Measurements from ENCODE around the gene CLEC12A. TPM values are rescaled to one million over a fixed set of nuclear protein-coding genes. Genes with fewer than 3 reads are reported as not detected.

CLEC12A gene
- total RNA-seq, 4 donors from 2014 or later: 0.64 to 1.5 TPM; not detected in 2

DNA sequence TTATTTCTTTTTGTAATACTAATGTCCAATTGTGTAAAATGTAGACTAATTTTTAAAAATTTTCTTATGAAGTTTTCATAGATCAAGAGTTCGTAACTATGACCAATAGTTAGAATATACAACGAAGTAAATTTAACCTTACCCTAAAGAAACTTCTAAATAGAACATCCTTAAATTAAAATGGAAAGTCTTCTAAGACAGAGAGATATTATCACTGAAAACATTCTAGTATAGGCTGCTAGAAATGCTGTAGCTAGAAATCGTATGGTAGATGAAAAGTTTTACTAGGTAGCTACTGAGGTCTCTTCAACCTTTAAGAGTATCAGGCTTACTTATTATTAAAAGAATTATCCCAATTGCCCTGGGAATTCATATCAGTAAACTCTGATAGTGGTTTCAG is 40.0 kb upstream of the CLEC12A start:
- no peaks in the 10 kb centered on the region for H3K9me3 ChIP-seq
- TF ChIP-seq, protein P1, sequence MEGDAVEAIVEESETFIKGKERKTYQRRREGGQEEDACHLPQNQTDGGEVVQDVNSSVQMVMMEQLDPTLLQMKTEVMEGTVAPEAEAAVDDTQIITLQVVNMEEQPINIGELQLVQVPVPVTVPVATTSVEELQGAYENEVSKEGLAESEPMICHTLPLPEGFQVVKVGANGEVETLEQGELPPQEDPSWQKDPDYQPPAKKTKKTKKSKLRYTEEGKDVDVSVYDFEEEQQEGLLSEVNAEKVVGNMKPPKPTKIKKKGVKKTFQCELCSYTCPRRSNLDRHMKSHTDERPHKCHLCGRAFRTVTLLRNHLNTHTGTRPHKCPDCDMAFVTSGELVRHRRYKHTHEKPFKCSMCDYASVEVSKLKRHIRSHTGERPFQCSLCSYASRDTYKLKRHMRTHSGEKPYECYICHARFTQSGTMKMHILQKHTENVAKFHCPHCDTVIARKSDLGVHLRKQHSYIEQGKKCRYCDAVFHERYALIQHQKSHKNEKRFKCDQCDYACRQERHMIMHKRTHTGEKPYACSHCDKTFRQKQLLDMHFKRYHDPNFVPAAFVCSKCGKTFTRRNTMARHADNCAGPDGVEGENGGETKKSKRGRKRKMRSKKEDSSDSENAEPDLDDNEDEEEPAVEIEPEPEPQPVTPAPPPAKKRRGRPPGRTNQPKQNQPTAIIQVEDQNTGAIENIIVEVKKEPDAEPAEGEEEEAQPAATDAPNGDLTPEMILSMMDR (IDR thresholded peaks at IDR 0.05): no peak
- TF ChIP-seq POLR2A (IDR thresholded peaks at IDR 0.05): no peak
- H3K4me1 ChIP-seq: peaks cover 0 to 13% (median 0%) of the 10 kb centered on the region in 3 donors
- 81 to 89% methylated on average over 3 of the region's 3 CpGs for WGBS, 2 donors
- H3K27me3 ChIP-seq: no peaks in the 10 kb centered on the region
- no peak overlapping the region for H3K4me3 ChIP-seq
- no peak overlapping the region for H3K27ac ChIP-seq
- no peaks in the 10 kb centered on the region for H3K36me3 ChIP-seq
- intact Hi-C loops (cut with DNase I): no loop called here
- DNase-seq: no peak

DNA sequence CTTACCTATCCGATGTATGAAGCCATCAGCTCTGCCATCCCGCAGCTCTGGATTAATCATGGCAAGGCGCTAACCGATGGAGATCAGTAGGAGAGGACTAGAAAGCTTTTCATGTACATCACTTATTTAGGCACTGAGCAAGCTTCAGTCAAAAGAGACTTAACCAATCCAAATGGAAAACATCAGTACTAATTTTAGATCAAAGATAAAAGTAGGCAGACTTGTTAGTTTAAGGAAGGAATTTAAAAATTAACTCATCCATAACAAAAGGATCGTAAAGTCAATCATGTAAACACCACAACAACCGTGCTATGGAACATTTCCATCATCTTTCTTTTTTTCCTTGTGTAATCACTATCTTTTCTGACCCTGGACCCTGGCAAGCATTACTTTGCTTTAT is 38.9 kb upstream of the CLEC12A start, which contains the start of gene CLEC2A:
TSS of gene CLEC2A (minus strand) at position 101 of the 400 bp plus-strand sequence. CDS start at position 60, 41 bp downstream.
- Histone ChIP-seq H3K4me1 (peaks cover 0 to 13% (median 0%) of the 10 kb centered on the region in 3 donors), H3K27me3 (no peaks in the 10 kb centered on the region), H3K27ac (peak within 1 kb of the TSS in 1 of 4 donors; percentile 26), H3K36me3 (no peaks in the 10 kb centered on the region), H3K4me3 (no peak within 1 kb of the TSS), H3K9me3 (no peaks in the 10 kb centered on the region)
- DNase-seq: no peak
- intact Hi-C loops (cut with DNase I): no loop called here
- TF ChIP-seq, protein P1 (IDR thresholded peaks at IDR 0.05): no peak
- TF ChIP-seq POLR2A (IDR thresholded peaks at IDR 0.05): no peak
- 78 to 84% methylated on average over 6 of the region's 6 CpGs for WGBS, 2 donors

- Histone ChIP-seq H3K4me3 (no peak overlapping the region), H3K27ac (no peak overlapping the region), H3K9me3 (no peaks in the 10 kb centered on the region), H3K27me3 (no peaks in the 10 kb centered on the region), H3K36me3 (no peaks in the 10 kb centered on the region), H3K4me1 (peaks cover 0 to 13% (median 0%) of the 10 kb centered on the region in 3 donors)
- intact Hi-C loops (cut with DNase I): no loop called here
- TF ChIP-seq POLR2A (IDR thresholded peaks at IDR 0.05): no peak
- TF ChIP-seq, protein P1 (IDR thresholded peaks at IDR 0.05): no peak
- 54 to 97% methylated on average over 2 of the region's 2 CpGs for WGBS, 2 donors
- DNase-seq: no peak
Measured at GRCh38 chr12:9933958-9934357, 37.3 kb upstream of the CLEC12A start.

GRCh38 chr12:9935026-9935425 is 36.2 kb upstream of the CLEC12A start:
- WGBS, 2 donors: 91 to 97% methylated on average over 2 of the region's 2 CpGs
- no peak for TF ChIP-seq POLR2A (IDR thresholded peaks at IDR 0.05)
- TF ChIP-seq, protein P1 (IDR thresholded peaks at IDR 0.05): no peak

DNA sequence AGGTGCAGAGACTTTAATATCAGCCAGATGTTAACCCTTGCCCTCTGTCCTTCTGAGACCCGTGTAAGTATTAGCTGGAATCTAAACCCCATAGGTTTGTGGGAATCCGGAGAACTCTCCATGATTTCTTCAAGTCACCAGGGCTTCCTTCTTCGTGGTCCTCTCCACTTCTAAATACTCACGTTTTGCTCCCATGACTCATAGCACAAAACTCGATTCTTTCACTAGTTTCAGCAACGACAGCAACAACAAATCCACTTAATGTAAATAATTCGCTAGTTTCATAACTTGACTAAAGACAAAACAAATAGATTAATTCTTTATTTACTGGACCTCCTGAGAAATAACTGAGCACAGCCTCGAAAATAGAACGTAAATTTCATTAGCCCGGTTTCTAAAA is 34.6 kb upstream of the CLEC12A start:
- TF ChIP-seq, protein P1 (IDR thresholded peaks at IDR 0.05): no peak
- TF ChIP-seq POLR2A (IDR thresholded peaks at IDR 0.05): no peak
- no peaks in the 10 kb centered on the region for H3K9me3 ChIP-seq
- DNase-seq: no peak
- no peak overlapping the region for H3K27ac ChIP-seq
- H3K4me3 ChIP-seq: no peak overlapping the region
- peaks cover 0 to 13% (median 0%) of the 10 kb centered on the region in 3 donors for H3K4me1 ChIP-seq
- no peaks in the 10 kb centered on the region for H3K27me3 ChIP-seq
- 58% methylated on average over 10 of the region's 10 CpGs for WGBS, 2 donors
- no peaks in the 10 kb centered on the region for H3K36me3 ChIP-seq
- intact Hi-C loops (cut with DNase I): no loop called here

More at GRCh38 chr12:9935026-9935425, 36.2 kb upstream of the CLEC12A start:
- Histone ChIP-seq H3K9me3 (no peaks in the 10 kb centered on the region), H3K4me1 (peaks cover 0 to 13% (median 0%) of the 10 kb centered on the region in 3 donors), H3K36me3 (no peaks in the 10 kb centered on the region), H3K27me3 (no peaks in the 10 kb centered on the region), H3K4me3 (no peak overlapping the region), H3K27ac (no peak overlapping the region)
- DNase-seq: no peak
- intact Hi-C loops (cut with DNase I): no loop called here
